Measurements from ENCODE around the gene SNAI3.

GRCh38 chr16:88691129-88691813 is 5.0 kb upstream of the SNAI3 start:
- TF ChIP-seq CTCF (IDR thresholded peaks at IDR 0.05) (no peak), POLR2A (IDR thresholded peaks at IDR 0.05) (no peak)

Measured in thyroid gland (tissue), 4 donors.